H1 (cell line): ENCODE data around the gene CSN1S1. TPM values are rescaled to one million over a fixed set of nuclear protein-coding genes. Genes with fewer than 3 reads are reported as not detected.

ENCODE experiments used
- CTCF ChIA-PET: fragments of 300-600 bp; sonication (Branson Sonifier 250); formaldehyde crosslinking; loops from one replicate; lab custom pipeline; 2021; ENCODE audit not compliant: partially characterized antibody; lab: Charles Lee
- POLR2A ChIA-PET: fragments of 300-600 bp; sonication (Branson Sonifier 250); formaldehyde crosslinking; loops from one replicate; lab custom pipeline; 2021; ENCODE audit warnings: inconsistent platforms; ENCODE audit not compliant: partially characterized antibody; lab: Charles Lee
- DNase-seq, 2 experiments: peaks; one replicate each; pipeline versions ENCODE4 v3.0.0 to v3.0.0-alpha.2; 2010 to 2022; ENCODE audit warnings: low spot score in 2 of 2, low read depth in 1 of 2, mixed read lengths in 1 of 2
- FAIRE-seq: peaks from 2 replicates; lab custom pipeline; 2011; peaks lifted over from hg19 to GRCh38; lab: Jason Lieb, UNC
- H2AFZ ChIP-seq: 2 replicates; pipeline ENCODE4 v1.8.1; 2012; ENCODE audit warnings: low read length, inconsistent platforms
- H2AK5ac ChIP-seq: 2 replicates; pipeline ENCODE4 v1.6.1; 2013; ENCODE audit warnings: low read depth, low read length
- H2BK120ac ChIP-seq: replicated peaks from 2 replicates; pipeline ENCODE3; 2013; ENCODE audit warnings: low read depth, low read length, inconsistent platforms
- H2BK12ac ChIP-seq: 2 replicates; pipeline ENCODE4 v1.6.1; 2013; ENCODE audit warnings: low read depth, low read length
- H2BK15ac ChIP-seq: 2 replicates; pipeline ENCODE4 v1.6.1; 2013; ENCODE audit warnings: low read length
- H2BK20ac ChIP-seq: 2 replicates; pipeline ENCODE4 v1.6.1; 2013; ENCODE audit warnings: low read length
- H2BK5ac ChIP-seq: 2 replicates; pipeline ENCODE4 v1.6.1; 2013; ENCODE audit warnings: low read depth, low read length
- H3K14ac ChIP-seq: 2 replicates; pipeline ENCODE4 v1.6.1; 2013; ENCODE audit warnings: inconsistent platforms; ENCODE audit not compliant: insufficient read length
- H3K18ac ChIP-seq: 2 replicates; pipeline ENCODE4 v1.6.1; 2013; ENCODE audit warnings: low read length; ENCODE audit errors: extremely low read depth
- H3K23ac ChIP-seq: 2 replicates; pipeline ENCODE4 v1.6.1; 2013; ENCODE audit warnings: inconsistent platforms; ENCODE audit not compliant: insufficient read length
- H3K23me2 ChIP-seq: 2 replicates; pipeline ENCODE4 v1.6.1; 2013; ENCODE audit warnings: low read depth, low read length
- H3K27ac ChIP-seq: 2 replicates; pipeline ENCODE4 v1.6.1; 2011; ENCODE audit warnings: low read depth, low read length, inconsistent platforms
- H3K27me3 ChIP-seq, 4 experiments: replicated peaks in 1 of 4; 1 replicate in 1 of 4; 2 replicates in 3 of 4; pipeline versions ENCODE4 v1.6.1 to v1.8.1; 2011 to 2013; ENCODE audit warnings: low read length in 3 of 4, mild to moderate bottlenecking in 3 of 4, inconsistent platforms in 2 of 4, mixed read lengths in 2 of 4, moderate library complexity in 1 of 4; ENCODE audit not compliant: control insufficient read depth in 3 of 4, insufficient read depth in 3 of 4; ENCODE audit errors: extremely low read depth in 1 of 4
- H3K36me3 ChIP-seq, 4 experiments: 2 replicates each; pipeline versions ENCODE4 v1.6.1 to v1.8.1; 2011 to 2013; ENCODE audit warnings: mild to moderate bottlenecking in 4 of 4, low read length in 3 of 4, moderate library complexity in 2 of 4, control low read depth in 1 of 4, inconsistent platforms in 1 of 4; ENCODE audit not compliant: insufficient read depth in 4 of 4, control insufficient read depth in 2 of 4
- H3K4ac ChIP-seq: replicated peaks from 2 replicates; pipeline ENCODE3; 2013; ENCODE audit warnings: low read length, low read depth, mixed read lengths, inconsistent platforms; ENCODE audit not compliant: insufficient read length
- H3K4me1 ChIP-seq, 4 experiments: replicated peaks in 1 of 4; 1 replicate in 1 of 4; 2 replicates in 3 of 4; pipeline versions ENCODE4 v1.6.1 to v1.8.1; 2011 to 2013; ENCODE audit warnings: low read length in 3 of 4, inconsistent platforms in 2 of 4, mixed read lengths in 1 of 4; ENCODE audit not compliant: insufficient read depth in 4 of 4, control insufficient read depth in 3 of 4
- H3K4me2 ChIP-seq, 2 experiments: 2 replicates each; pipeline versions ENCODE4 v1.6.1 to v1.8.1; 2011 to 2013; ENCODE audit warnings: low read depth in 2 of 2, low read length in 2 of 2, control low read depth in 1 of 2, inconsistent platforms in 1 of 2, mild to moderate bottlenecking in 1 of 2; ENCODE audit not compliant: insufficient read depth in 1 of 2
- H3K4me3 ChIP-seq, 4 experiments: fragments of 200-600, 300-600 bp in 1 of 4; sonication (generic), shearing (Covaris generic), sonication (Bioruptor Twin) in 1 of 4; 2 replicates each; pipeline versions ENCODE4 v1.5.1 to v1.8.1; 2011 to 2016; ENCODE audit warnings: low read length in 4 of 4, low read depth in 3 of 4, control low read depth in 2 of 4, inconsistent platforms in 2 of 4, mild to moderate bottlenecking in 2 of 4, mixed read lengths in 1 of 4, moderate library complexity in 1 of 4; ENCODE audit not compliant: insufficient read depth in 2 of 4; ENCODE audit errors: extremely low read depth in 1 of 4
- H3K56ac ChIP-seq: replicated peaks from 2 replicates; pipeline ENCODE3; 2013; ENCODE audit warnings: low read depth, mild to moderate bottlenecking, mixed read lengths, low read length, inconsistent platforms; ENCODE audit not compliant: insufficient read length
- H3K79me1 ChIP-seq: 2 replicates; pipeline ENCODE4 v1.6.1; 2013; ENCODE audit warnings: low read depth, low read length, control low read depth
- H3K79me2 ChIP-seq, 2 experiments: 2 replicates each; pipeline versions ENCODE4 v1.6.1 to v1.8.1; 2012 to 2013; ENCODE audit warnings: low read length in 2 of 2, mild to moderate bottlenecking in 2 of 2, inconsistent platforms in 1 of 2; ENCODE audit not compliant: insufficient read depth in 2 of 2, control insufficient read depth in 1 of 2
- H3K9ac ChIP-seq, 4 experiments: replicated peaks in 1 of 4; 1 replicate in 1 of 4; 2 replicates in 3 of 4; pipeline versions ENCODE4 v1.6.1 to v1.8.1; 2011 to 2013; ENCODE audit warnings: low read depth in 3 of 4, low read length in 3 of 4, control low read depth in 2 of 4, mild to moderate bottlenecking in 2 of 4, moderate library complexity in 2 of 4, inconsistent platforms in 1 of 4; ENCODE audit errors: extremely low read depth in 1 of 4
- H3K9me3 ChIP-seq, 2 experiments: 2 replicates each; pipeline versions ENCODE4 v1.6.1 to v1.8.1; 2012 to 2013; ENCODE audit warnings: mild to moderate bottlenecking in 2 of 2, moderate library complexity in 2 of 2, control low read depth in 1 of 2, inconsistent platforms in 1 of 2, low read depth in 1 of 2, low read length in 1 of 2, mixed read lengths in 1 of 2; ENCODE audit not compliant: insufficient read depth in 2 of 2
- H4K20me1 ChIP-seq, 2 experiments: replicated peaks in 1 of 2; 2 replicates each; pipeline versions ENCODE3 to v1.8.1; 2011 to 2013; ENCODE audit warnings: inconsistent platforms in 2 of 2, low read length in 2 of 2, mild to moderate bottlenecking in 1 of 2; ENCODE audit not compliant: insufficient read depth in 2 of 2, control insufficient read depth in 1 of 2
- H4K5ac ChIP-seq: 2 replicates; pipeline ENCODE4 v1.6.1; 2013; ENCODE audit warnings: low read length, low read depth, mixed read lengths, inconsistent platforms; ENCODE audit not compliant: insufficient read length
- H4K8ac ChIP-seq: 2 replicates; pipeline ENCODE4 v1.8.0; 2013; ENCODE audit warnings: mild to moderate bottlenecking, moderate library complexity, low read length, inconsistent platforms; ENCODE audit not compliant: insufficient read depth; ENCODE audit errors: extremely low read depth
- H4K91ac ChIP-seq: replicated peaks from 2 replicates; pipeline ENCODE3; 2013; ENCODE audit warnings: low read length, mixed read lengths, inconsistent platforms; ENCODE audit not compliant: insufficient read length
- MAFK ChIP-seq: IDR thresholded peaks from 2 replicates; pipeline ENCODE4 v1.6.1; 2012; ENCODE audit warnings: low read depth, mild to moderate bottlenecking, improper control_type of control experiment, low read length
- RXRA ChIP-seq: IDR thresholded peaks from 2 replicates; pipeline ENCODE4 v1.6.1; 2011; ENCODE audit warnings: low read depth, mild to moderate bottlenecking, low read length, moderate library complexity; ENCODE audit not compliant: insufficient read depth
- WGBS, 2 experiments: shearing (Covaris generic) in 1 of 2; methylation state at CpG; one replicate each; pipeline versions ENCODE4 v1.1.6 to v1.1.7; 2013 to 2015; ENCODE audit warnings: low lambda C conversion rate in 2 of 2, mixed read lengths in 2 of 2, inconsistent platforms in 1 of 2, low coverage in 1 of 2, missing lambda C conversion rate in 1 of 2; ENCODE audit not compliant: insufficient replicate concordance in 2 of 2, insufficient coverage in 1 of 2, insufficient read length in 1 of 2; ENCODE audit errors: extremely low coverage in 1 of 2, missing lambda C conversion rate in 1 of 2; 5-methylcytosine and 5-hydroxymethylcytosine counted together
- polyA plus RNA-seq, 7 experiments: library from polyadenylated mRNA; depleted of rRNA in 3 of 7; stranded (reverse) in 5 of 7; unstranded in 2 of 7; fragments of >200 nt in 5 of 7; fragments of 200-250 nt in 2 of 7; gene quantifications; 1 replicate in 5 of 7; 2 replicates in 1 of 7; 4 replicates in 1 of 7; pipeline versions ENCODE4 v1.2.1 to v1.2.3, GENCODE V29; 2011 to 2013; ENCODE audit warnings: missing spikeins in 2 of 7, mixed read lengths in 2 of 7
- total RNA-seq: library from RNA; stranded (reverse); fragmentation: NEBNext Ultra II Directional; extraction: Animal tissue kit (Norgen Biotek cat#: 25700); gene quantifications from 2 replicates; pipeline ENCODE4 v1.2.1, GENCODE V29; 2021

The CSN1S1 gene
- total and polyA plus RNA-seq, 2 of the 8 experiments (the other 6 are each of a cell fraction or from before 2014, with no cell fraction given): not detected

DNA sequence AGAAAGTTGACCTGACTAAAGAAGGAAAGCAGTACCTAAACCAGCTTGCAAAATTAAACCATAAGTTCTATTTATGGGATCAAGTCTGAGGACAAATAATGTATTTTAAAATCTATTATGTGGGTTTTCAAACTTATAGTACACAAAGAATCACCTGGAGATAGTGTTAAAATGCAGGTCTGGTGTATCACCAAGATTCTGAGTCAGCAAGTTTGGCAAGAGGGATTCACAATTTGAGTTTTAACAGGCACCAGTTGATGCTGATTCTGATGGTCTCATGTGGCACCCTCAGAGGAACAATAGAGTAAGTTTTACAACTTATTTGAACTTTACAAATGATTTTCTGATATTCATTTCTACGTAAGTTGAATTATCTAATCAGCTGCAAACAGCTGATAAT, 55.8 kb downstream of the CSN1S1 start:
- H3K23me2 ChIP-seq: no peaks in the 10 kb centered on the region
- H3K4me2 ChIP-seq: no peak overlapping the region
- H4K5ac ChIP-seq: no peak overlapping the region
- H2BK12ac ChIP-seq: no peak overlapping the region
- DNase-seq: no peak
- WGBS, 2 experiments: 89% methylated on average over 1 of the region's 1 CpG; no CpG with 5 or more reads in 1 of the 2 experiments
- no peak overlapping the region for H3K27ac ChIP-seq
- H4K8ac ChIP-seq: no peak overlapping the region
- no peak overlapping the region for H2AK5ac ChIP-seq
- no peak overlapping the region for H3K4me3 ChIP-seq
- no peak overlapping the region for H3K56ac ChIP-seq
- H3K27me3 ChIP-seq: no peaks in the 10 kb centered on the region
- no peak overlapping the region for H2BK20ac ChIP-seq
- H3K36me3 ChIP-seq: no peaks in the 10 kb centered on the region
- no peaks in the 10 kb centered on the region for H4K20me1 ChIP-seq
- H2BK120ac ChIP-seq: no peak overlapping the region
- H3K4ac ChIP-seq: no peak overlapping the region
- no peaks in the 10 kb centered on the region for H3K79me1 ChIP-seq
- H2BK5ac ChIP-seq: no peak overlapping the region
- no peak overlapping the region for H2AFZ ChIP-seq
- H4K91ac ChIP-seq: no peak overlapping the region
- no peaks in the 10 kb centered on the region for H3K4me1 ChIP-seq
- TF ChIP-seq RXRA (no peak), MAFK (0 out of 2 replicates have a peak, but pooled peaks have one; percentile 25)
- TF ChIP-seq, all 59 proteins: peak for 1
- H3K18ac ChIP-seq: no peak overlapping the region
- H3K23ac ChIP-seq: no peak overlapping the region
- H3K79me2 ChIP-seq: no peaks in the 10 kb centered on the region
- POLR2A ChIA-PET: no interaction called here
- FAIRE-seq: no peak
- H3K9ac ChIP-seq: no peak overlapping the region
- H2BK15ac ChIP-seq: no peak overlapping the region
- H3K9me3 ChIP-seq: no peaks in the 10 kb centered on the region
- CTCF ChIA-PET: no interaction called here
- no peak overlapping the region for H3K14ac ChIP-seq
